ENCODE results near the gene PTGES2. TPM values are rescaled to one million over a fixed set of nuclear protein-coding genes. Genes with fewer than 3 reads are reported as not detected.

PTGES2 gene
- total and polyA plus RNA-seq, 2 of the 13 experiments (the other 11 are each of a cell fraction or from before 2014, with no cell fraction given), result 63.7 to 79.8 TPM

- TF ChIP-seq LCORL (IDR thresholded peaks at IDR 0.05), result no peak
- 0 out of 2 replicates have a peak, but pooled peaks have one; percentile 16 for TF ChIP-seq LCORL (CRISPR knock-in tag; IDR thresholded peaks at IDR 0.05)
- TF ChIP-seq HOXD1 (CRISPR knock-in tag; IDR thresholded peaks at IDR 0.05), result 0 out of 2 replicates have a peak, but pooled peaks have one; percentile 52
- TF ChIP-seq RAD51 (IDR thresholded peaks at IDR 0.05; ENCODE audit: borderline replicate concordance), result no peak
- peak; percentile 93 for TF ChIP-seq ZNF687 (CRISPR knock-in tag; IDR thresholded peaks at IDR 0.05)
- TF ChIP-seq ERF (CRISPR knock-in tag; IDR thresholded peaks at IDR 0.05), result no peak
- TF ChIP-seq ATF2 (CRISPR knock-in tag; IDR thresholded peaks at IDR 0.05), result peak; percentile 37; the same call in 1 of the 2 replicates
- TF ChIP-seq PRDM10 (CRISPR knock-in tag; IDR thresholded peaks at IDR 0.05; ENCODE audit: low read depth), result peak; percentile 94
- 0 out of 2 replicates have a peak, but pooled peaks have one; percentile 53 for TF ChIP-seq SNAPC4 (CRISPR knock-in tag; IDR thresholded peaks at IDR 0.05)
- 0 out of 2 replicates have a peak, but pooled peaks have one; percentile 26 for TF ChIP-seq ZNF280B (CRISPR knock-in tag; IDR thresholded peaks at IDR 0.05; ENCODE audit: borderline replicate concordance)
Measured at GRCh38 chr9:128159784-128160602, 32.5 kb upstream of the PTGES2 start, which contains the start of gene BBLN (continued).
